LoVo (cell line): ENCODE measurements around the gene IKZF4.

ENCODE experiments used
- DNase-seq: peaks from one replicate; pipeline ENCODE4 v3.0.0-alpha.2; 2016; ENCODE audit warnings: low spot score

The IKZF4 gene

DNA sequence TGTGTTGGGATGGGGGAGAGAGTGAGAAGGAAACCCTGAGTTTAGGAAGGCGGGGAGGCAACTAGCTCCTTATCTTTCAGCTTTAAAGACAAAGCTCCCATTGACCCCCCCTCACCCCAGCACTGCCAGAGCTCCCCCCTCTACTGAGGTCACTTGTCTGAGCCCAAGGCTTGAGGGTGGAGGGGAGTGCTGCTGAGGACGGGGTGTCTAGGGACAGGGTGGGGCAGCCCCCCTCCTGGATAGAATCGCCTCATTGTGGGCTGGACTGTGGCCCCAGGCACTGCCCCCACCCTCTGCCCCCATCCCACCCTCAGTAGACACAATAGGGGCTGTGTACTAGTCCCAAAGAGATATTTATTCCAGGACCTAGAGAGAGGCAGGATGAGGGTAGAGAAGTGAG lies 62.1 kb downstream of the IKZF4 start:
- no peak for DNase-seq

DNA sequence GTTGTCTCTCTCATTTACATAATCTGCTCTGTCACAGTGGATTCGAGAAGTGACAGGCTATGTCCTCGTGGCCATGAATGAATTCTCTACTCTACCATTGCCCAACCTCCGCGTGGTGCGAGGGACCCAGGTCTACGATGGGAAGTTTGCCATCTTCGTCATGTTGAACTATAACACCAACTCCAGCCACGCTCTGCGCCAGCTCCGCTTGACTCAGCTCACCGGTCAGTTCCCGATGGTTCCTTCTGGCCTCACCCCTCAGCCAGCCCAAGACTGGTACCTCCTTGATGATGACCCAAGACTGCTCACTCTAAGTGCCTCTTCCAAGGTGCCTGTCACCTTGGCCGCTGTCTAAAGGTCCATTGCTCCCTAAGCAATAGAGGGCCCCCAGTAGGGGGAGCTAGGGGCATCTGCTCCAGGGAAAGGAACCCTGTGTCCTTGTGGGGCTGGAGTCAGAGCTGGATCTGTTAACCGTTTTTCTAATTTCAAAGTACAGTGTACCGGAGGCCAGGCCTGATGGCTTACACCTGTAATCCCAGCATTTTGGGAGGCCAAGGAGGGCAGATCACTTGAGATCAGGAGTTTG lies 64.2 kb downstream of the IKZF4 start:
- no peak for DNase-seq

DNA sequence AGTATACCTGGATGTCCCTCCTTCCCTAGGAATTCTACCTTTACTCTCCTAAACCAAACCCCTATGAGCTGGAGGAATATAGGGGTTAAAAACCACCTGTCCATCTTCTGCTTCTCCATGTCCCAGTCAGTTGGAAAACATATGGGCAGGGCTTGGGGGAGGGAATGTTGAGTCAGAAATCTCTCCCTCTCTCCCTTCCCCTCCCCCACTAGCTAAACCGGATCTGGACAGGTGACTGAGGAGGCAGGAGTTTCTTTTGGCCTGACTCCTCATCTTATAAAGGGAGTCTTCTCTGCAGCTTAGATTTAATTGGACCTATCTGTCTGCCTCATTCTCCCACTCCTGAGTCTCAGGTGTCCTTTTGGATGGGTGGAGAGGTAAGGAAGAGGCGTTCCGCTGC lies 65.3 kb downstream of the IKZF4 start:
- DNase-seq, result no peak

DNA sequence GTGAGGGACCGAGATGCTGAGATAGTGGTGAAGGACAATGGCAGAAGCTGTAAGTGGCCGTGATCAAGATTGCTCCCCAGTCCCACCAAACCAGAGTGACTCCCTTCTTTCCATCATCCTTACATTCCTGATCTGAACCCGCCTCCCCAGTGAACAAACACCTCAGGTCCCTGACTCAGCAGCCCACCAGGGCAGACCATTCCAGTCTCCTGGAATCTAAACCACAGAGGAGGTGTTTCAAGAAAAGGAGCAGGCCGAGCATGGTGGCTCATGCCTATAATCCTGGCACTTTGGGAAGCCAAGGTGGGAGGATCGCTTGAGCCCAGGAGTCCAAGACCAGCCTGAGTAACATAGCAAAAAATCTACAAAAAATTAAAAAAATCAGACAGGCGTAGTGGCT lies 65.8 kb downstream of the IKZF4 start:
- no peak for DNase-seq

DNA sequence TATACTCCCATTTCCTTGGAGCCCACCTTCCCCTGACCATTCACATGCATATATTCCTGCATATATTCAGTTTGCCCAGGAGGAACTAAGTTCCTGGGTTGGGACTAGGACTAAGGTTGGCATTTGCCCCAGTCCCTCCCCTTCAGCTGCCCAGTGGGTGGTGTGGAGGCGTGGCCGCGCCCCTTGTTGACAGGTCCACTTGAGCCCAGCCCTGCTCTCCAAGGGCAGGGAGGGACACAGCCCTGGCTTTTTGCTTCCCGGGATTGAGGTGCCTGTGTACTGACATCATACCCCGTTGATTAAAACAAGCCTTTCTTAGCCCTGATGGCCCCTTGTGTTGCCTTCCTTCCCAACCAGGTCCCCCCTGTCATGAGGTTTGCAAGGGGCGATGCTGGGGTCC lies 66.4 kb downstream of the IKZF4 start:
- DNase-seq, result peak; percentile 59
